ENCODE data around the gene CUBN.

GRCh38 chr10:17038627-17039026, 91.0 kb downstream of the CUBN start:
- TF ChIP-seq YY1 (IDR thresholded peaks at IDR 0.05; ENCODE audit: insufficient read depth, insufficient read length) (no peak), ZNF274 (IDR thresholded peaks at IDR 0.05; ENCODE audit: low read depth, low read length) (no peak), SUZ12 (IDR thresholded peaks at IDR 0.05; ENCODE audit: extremely low read depth, insufficient read depth, insufficient read length) (no peak)

Data from NT2/D1 (cell line).